Neuronal stem cell (in vitro differentiated cells): ENCODE data around the gene ARMC3.

Experiments used
- DNase-seq: peaks from one replicate; pipeline ENCODE4 v3.0.0-alpha.2; 2013; ENCODE audit warnings: low spot score
- H2AFZ ChIP-seq: one replicate; pipeline ENCODE4 v1.6.1; 2013; ENCODE audit warnings: mild to moderate bottlenecking, low read length, inconsistent platforms
- H2AK5ac ChIP-seq: 2 replicates; pipeline ENCODE4 v1.6.1; 2013; ENCODE audit warnings: low read depth, mild to moderate bottlenecking, inconsistent platforms, low read length, moderate library complexity, mixed read lengths
- H2BK120ac ChIP-seq: 2 replicates; pipeline ENCODE4 v1.6.1; 2013; ENCODE audit warnings: low read depth, mild to moderate bottlenecking, inconsistent platforms, low read length, moderate library complexity, mixed read lengths
- H2BK12ac ChIP-seq: one replicate; pipeline ENCODE4 v1.6.1; 2013; ENCODE audit warnings: low read length, inconsistent platforms
- H2BK15ac ChIP-seq: 2 replicates; pipeline ENCODE4 v1.6.1; 2013; ENCODE audit warnings: mild to moderate bottlenecking, low read length, inconsistent platforms, mixed read lengths
- H2BK5ac ChIP-seq: one replicate; pipeline ENCODE4 v1.6.1; 2013; ENCODE audit warnings: inconsistent platforms, mild to moderate bottlenecking, low read length, moderate library complexity
- H3K14ac ChIP-seq: one replicate; pipeline ENCODE4 v1.6.1; 2013; ENCODE audit warnings: low read length, inconsistent platforms
- H3K18ac ChIP-seq: 2 replicates; pipeline ENCODE4 v1.6.1; 2013; ENCODE audit warnings: low read length, inconsistent platforms
- H3K23ac ChIP-seq: 2 replicates; pipeline ENCODE4 v1.6.1; 2013; ENCODE audit warnings: low read depth, mild to moderate bottlenecking, mixed read lengths, low read length, inconsistent platforms; ENCODE audit not compliant: poor library complexity
- H3K27ac ChIP-seq: replicated peaks from 3 replicates; pipeline ENCODE4 v1.5.1; 2013; ENCODE audit warnings: low read length, inconsistent platforms
- H3K27me3 ChIP-seq, 3 experiments: 2 replicates each; pipeline ENCODE4 v1.6.1; 2013; ENCODE audit warnings: low read length in 3 of 3, mild to moderate bottlenecking in 2 of 3, inconsistent platforms in 1 of 3, low read depth in 1 of 3, mixed read lengths in 1 of 3, moderate library complexity in 1 of 3; ENCODE audit not compliant: control insufficient read depth in 3 of 3, insufficient read depth in 3 of 3
- H3K36me3 ChIP-seq, 2 donors: replicated peaks in 1 of 2; 2 replicates each; pipeline ENCODE4 v1.6.1; 2013; ENCODE audit warnings: low read length in 2 of 2; ENCODE audit not compliant: control insufficient read depth in 2 of 2, insufficient read depth in 2 of 2
- H3K4ac ChIP-seq: 2 replicates; pipeline ENCODE4 v1.6.1; 2013; ENCODE audit warnings: inconsistent platforms, mild to moderate bottlenecking, low read length, moderate library complexity
- H3K4me1 ChIP-seq, 2 donors: 1 replicate in 1 of 2; 2 replicates in 1 of 2; pipeline ENCODE4 v1.6.1; 2013; ENCODE audit warnings: low read length in 2 of 2, low read depth in 1 of 2; ENCODE audit not compliant: control insufficient read depth in 2 of 2, insufficient read depth in 1 of 2
- H3K4me2 ChIP-seq: one replicate; pipeline ENCODE4 v1.6.1; 2013; ENCODE audit warnings: mild to moderate bottlenecking, low read length, inconsistent platforms; ENCODE audit not compliant: insufficient read depth, poor library complexity, severe bottlenecking
- H3K4me3 ChIP-seq, 2 donors: 2 replicates each; pipeline ENCODE4 v1.5.1; 2013; ENCODE audit warnings: low read length in 2 of 2, mild to moderate bottlenecking in 2 of 2, inconsistent platforms in 1 of 2, moderate library complexity in 1 of 2
- H3K79me1 ChIP-seq: one replicate; pipeline ENCODE4 v1.6.1; 2013; ENCODE audit warnings: low read depth, mild to moderate bottlenecking, inconsistent platforms, low read length, moderate library complexity
- H3K9ac ChIP-seq: one replicate; pipeline ENCODE4 v1.6.1; 2013; ENCODE audit warnings: mild to moderate bottlenecking, low read depth, low read length, inconsistent platforms; ENCODE audit not compliant: poor library complexity
- H3K9me3 ChIP-seq, 2 donors: replicated peaks in 1 of 2; 2 replicates each; pipeline versions ENCODE3 to v1.6.1; 2013; ENCODE audit warnings: low read length in 2 of 2, mild to moderate bottlenecking in 2 of 2, inconsistent platforms in 1 of 2, low read depth in 1 of 2, mixed read lengths in 1 of 2, moderate library complexity in 1 of 2; ENCODE audit not compliant: control insufficient read depth in 2 of 2, insufficient read depth in 1 of 2
- H4K8ac ChIP-seq: one replicate; pipeline ENCODE4 v1.6.1; 2013; ENCODE audit warnings: low read depth, mild to moderate bottlenecking, inconsistent platforms, low read length, moderate library complexity
- H4K91ac ChIP-seq: one replicate; pipeline ENCODE4 v1.6.1; 2013; ENCODE audit warnings: low read length, low read depth, mild to moderate bottlenecking, inconsistent platforms; ENCODE audit not compliant: poor library complexity
- WGBS, 2 donors: extraction: QIAGEN DNeasy Blood & Tissue Kit; methylation state at CpG; one replicate each; pipeline ENCODE4 v1.1.7; 2013; ENCODE audit warnings: missing lambda C conversion rate in 2 of 2, mixed read lengths in 1 of 2; ENCODE audit not compliant: insufficient read length in 2 of 2, insufficient replicate concordance in 1 of 2; ENCODE audit errors: extremely low coverage in 2 of 2; 5-methylcytosine and 5-hydroxymethylcytosine counted together

Gene ARMC3

GRCh38 chr10:23073527-23073926 lies 145.7 kb downstream of the ARMC3 start:
- Histone ChIP-seq H3K4me2 (no peak overlapping the region), H3K79me1 (peaks cover 1% of the 10 kb centered on the region), H4K8ac (no peak overlapping the region), H2BK12ac (no peak overlapping the region), H3K18ac (no peak overlapping the region), H3K14ac (no peak overlapping the region), H3K23ac (no peak overlapping the region), H2BK120ac (no peak overlapping the region), H3K27me3 (no peaks in the 10 kb centered on the region), H3K27ac (no peak overlapping the region), H2BK15ac (no peak overlapping the region), H3K9ac (no peak overlapping the region), H2BK5ac (no peak overlapping the region), H3K4me3 (no peak overlapping the region), H4K91ac (no peak overlapping the region), H2AFZ (no peak overlapping the region), H3K4ac (no peak overlapping the region), H3K4me1 (peaks cover 0 to 3% of the 10 kb centered on the region in 2 donors), H2AK5ac (no peak overlapping the region), H3K9me3 (no peaks in the 10 kb centered on the region), H3K36me3 (no peaks in the 10 kb centered on the region)
- DNase-seq = no peak
- WGBS, 2 donors = no CpG with 5 or more reads among the region's 3 CpGs

GRCh38 chr10:23075672-23076071 lies 147.8 kb downstream of the ARMC3 start:
- H3K9me3 ChIP-seq = no peaks in the 10 kb centered on the region
- no peaks in the 10 kb centered on the region for H3K79me1 ChIP-seq
- H3K4me1 ChIP-seq = peaks cover 0 to 5% of the 10 kb centered on the region in 2 donors
- H3K4me3 ChIP-seq = no peak overlapping the region
- no peaks in the 10 kb centered on the region for H3K36me3 ChIP-seq
- no peak for DNase-seq
- no peak overlapping the region for H2AK5ac ChIP-seq
- H2BK120ac ChIP-seq = no peak overlapping the region
- H2BK12ac ChIP-seq = no peak overlapping the region
- no peak overlapping the region for H3K4ac ChIP-seq
- no peak overlapping the region for H3K18ac ChIP-seq
- H3K14ac ChIP-seq = no peak overlapping the region
- H3K27ac ChIP-seq = no peak overlapping the region
- H3K27me3 ChIP-seq = no peaks in the 10 kb centered on the region
- H3K4me2 ChIP-seq = no peak overlapping the region
- H2AFZ ChIP-seq = no peak overlapping the region
- no CpG with 5 or more reads among the region's 3 CpGs for WGBS, 2 donors
- no peak overlapping the region for H3K9ac ChIP-seq
- no peak overlapping the region for H2BK5ac ChIP-seq
- H4K91ac ChIP-seq = no peak overlapping the region
- H3K23ac ChIP-seq = no peak overlapping the region
- H4K8ac ChIP-seq = no peak overlapping the region
- H2BK15ac ChIP-seq = no peak overlapping the region

DNA sequence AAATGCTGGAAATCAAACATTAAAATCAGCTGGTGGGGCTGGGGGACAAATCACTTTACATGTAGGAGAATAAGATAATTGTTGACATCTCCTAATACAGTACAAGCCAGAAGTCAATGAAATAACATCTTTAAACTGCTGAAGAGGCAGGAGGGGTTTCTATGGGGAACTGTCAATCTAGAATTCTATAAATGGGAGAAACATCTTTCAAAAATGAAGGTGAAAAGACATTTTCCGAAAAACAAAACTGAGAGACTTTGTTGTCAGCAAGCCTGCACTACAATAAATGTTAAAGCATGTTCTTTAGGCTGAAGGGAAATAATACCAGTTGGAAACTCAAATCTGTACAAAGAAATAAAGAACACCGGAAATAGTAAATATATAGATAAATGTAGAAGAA lies 150.3 kb downstream of the ARMC3 start:
- H4K91ac ChIP-seq = no peak overlapping the region
- H3K14ac ChIP-seq = no peak overlapping the region
- no peak overlapping the region for H3K9ac ChIP-seq
- H2BK5ac ChIP-seq = no peak overlapping the region
- no peak overlapping the region for H2BK120ac ChIP-seq
- H3K4ac ChIP-seq = no peak overlapping the region
- H3K4me2 ChIP-seq = no peak overlapping the region
- no peak overlapping the region for H2BK15ac ChIP-seq
- H2AFZ ChIP-seq = no peak overlapping the region
- H3K18ac ChIP-seq = no peak overlapping the region
- no peak overlapping the region for H3K23ac ChIP-seq
- no peak for DNase-seq
- H3K4me1 ChIP-seq = peaks cover 0 to 5% of the 10 kb centered on the region in 2 donors
- H3K27me3 ChIP-seq = no peaks in the 10 kb centered on the region
- no peak overlapping the region for H2BK12ac ChIP-seq
- no peaks in the 10 kb centered on the region for H3K9me3 ChIP-seq
- no CpG with 5 or more reads among the region's 2 CpGs for WGBS, 2 donors
- H4K8ac ChIP-seq = no peak overlapping the region
- H3K79me1 ChIP-seq = no peaks in the 10 kb centered on the region
- no peaks in the 10 kb centered on the region for H3K36me3 ChIP-seq
- no peak overlapping the region for H2AK5ac ChIP-seq
- H3K27ac ChIP-seq = no peak overlapping the region
- H3K4me3 ChIP-seq = no peak overlapping the region

DNA sequence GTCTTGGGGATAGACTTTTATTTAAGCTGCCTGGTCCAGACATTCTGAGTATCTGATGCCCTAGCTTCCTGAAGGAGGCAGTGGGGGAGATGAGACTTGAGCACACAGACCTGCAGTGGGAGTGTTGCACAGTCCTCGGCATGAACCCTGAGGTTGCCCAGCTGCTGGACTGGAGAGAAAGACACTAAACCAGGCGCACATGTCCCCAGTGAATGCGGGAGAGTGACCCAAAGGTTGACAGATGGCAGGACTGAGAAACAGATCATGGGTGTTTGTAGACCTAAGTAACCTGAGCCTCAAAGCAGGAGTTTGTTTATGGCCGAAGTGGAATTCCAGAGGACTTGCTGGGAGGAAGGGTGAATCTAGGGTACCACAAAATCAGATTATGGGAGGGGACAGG lies 151.8 kb downstream of the ARMC3 start:
- H3K4me2 ChIP-seq = no peak overlapping the region
- no peak overlapping the region for H3K23ac ChIP-seq
- no peak overlapping the region for H2BK12ac ChIP-seq
- peak overlapping the region; percentile 23 for H3K18ac ChIP-seq
- H2BK5ac ChIP-seq = no peak overlapping the region
- peaks cover 0 to 2% of the 10 kb centered on the region in 2 donors for H3K4me1 ChIP-seq
- H4K8ac ChIP-seq = no peak overlapping the region
- no peak overlapping the region for H2AK5ac ChIP-seq
- no peak overlapping the region for H4K91ac ChIP-seq
- no peak overlapping the region for H2BK15ac ChIP-seq
- no CpG with 5 or more reads among the region's 4 CpGs for WGBS, 2 donors
- no peak overlapping the region for H2AFZ ChIP-seq
- no peak overlapping the region for H3K27ac ChIP-seq
- H3K9me3 ChIP-seq = no peaks in the 10 kb centered on the region
- no peak overlapping the region for H2BK120ac ChIP-seq
- no peak for DNase-seq
- H3K4ac ChIP-seq = no peak overlapping the region
- H3K36me3 ChIP-seq = no peaks in the 10 kb centered on the region
- no peaks in the 10 kb centered on the region for H3K79me1 ChIP-seq
- no peak overlapping the region for H3K9ac ChIP-seq
- H3K14ac ChIP-seq = no peak overlapping the region
- H3K27me3 ChIP-seq = no peaks in the 10 kb centered on the region
- H3K4me3 ChIP-seq = no peak overlapping the region
